ENCODE data around the gene FEM1A.
A peak's percentile ranks its signal among the peaks of the same experiment; 100 is the strongest.
"Not testable (repeated sequence)": the region's sequence is repeated elsewhere in the genome, so short reads cannot be mapped to it uniquely, and the experiment has no call there.

Gene FEM1A

DNA sequence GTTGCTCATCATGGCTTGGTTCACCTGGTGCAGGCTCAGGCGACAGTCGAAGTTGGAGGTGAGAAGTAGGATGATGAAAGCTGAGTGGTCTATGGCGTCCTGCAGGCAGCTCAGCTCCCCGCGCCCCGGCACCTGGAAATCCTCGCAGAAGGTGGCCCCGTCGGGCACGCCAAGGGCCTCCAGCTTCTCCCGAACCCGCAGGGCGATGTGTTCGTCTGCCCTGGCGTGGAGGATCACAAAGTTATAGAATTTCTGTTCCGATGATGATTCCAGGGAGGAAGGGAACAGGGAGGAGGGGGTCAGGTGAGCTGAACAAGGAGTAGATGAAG, 25.4 kb downstream of the FEM1A start:
- H3K4me1 ChIP-seq (ENCODE audit: control insufficient read depth, low read depth, low read length) = no peaks in the 10 kb centered on the region
- no peaks in the 10 kb centered on the region for H3K9me3 ChIP-seq (ENCODE audit: control insufficient read depth, low read depth, low read length)
- no peak overlapping the region for H3K9ac ChIP-seq (ENCODE audit: low read length)
- H3K4me3 ChIP-seq (ENCODE audit: low read length) = no peak overlapping the region
- peaks cover 10% of the 10 kb centered on the region for H3K27me3 ChIP-seq (ENCODE audit: control insufficient read depth, insufficient read depth, low read length)
- H3K36me3 ChIP-seq (ENCODE audit: control insufficient read depth, low read depth, low read length) = no peaks in the 10 kb centered on the region
- H3K27ac ChIP-seq (ENCODE audit: low read length) = no peak overlapping the region

DNA sequence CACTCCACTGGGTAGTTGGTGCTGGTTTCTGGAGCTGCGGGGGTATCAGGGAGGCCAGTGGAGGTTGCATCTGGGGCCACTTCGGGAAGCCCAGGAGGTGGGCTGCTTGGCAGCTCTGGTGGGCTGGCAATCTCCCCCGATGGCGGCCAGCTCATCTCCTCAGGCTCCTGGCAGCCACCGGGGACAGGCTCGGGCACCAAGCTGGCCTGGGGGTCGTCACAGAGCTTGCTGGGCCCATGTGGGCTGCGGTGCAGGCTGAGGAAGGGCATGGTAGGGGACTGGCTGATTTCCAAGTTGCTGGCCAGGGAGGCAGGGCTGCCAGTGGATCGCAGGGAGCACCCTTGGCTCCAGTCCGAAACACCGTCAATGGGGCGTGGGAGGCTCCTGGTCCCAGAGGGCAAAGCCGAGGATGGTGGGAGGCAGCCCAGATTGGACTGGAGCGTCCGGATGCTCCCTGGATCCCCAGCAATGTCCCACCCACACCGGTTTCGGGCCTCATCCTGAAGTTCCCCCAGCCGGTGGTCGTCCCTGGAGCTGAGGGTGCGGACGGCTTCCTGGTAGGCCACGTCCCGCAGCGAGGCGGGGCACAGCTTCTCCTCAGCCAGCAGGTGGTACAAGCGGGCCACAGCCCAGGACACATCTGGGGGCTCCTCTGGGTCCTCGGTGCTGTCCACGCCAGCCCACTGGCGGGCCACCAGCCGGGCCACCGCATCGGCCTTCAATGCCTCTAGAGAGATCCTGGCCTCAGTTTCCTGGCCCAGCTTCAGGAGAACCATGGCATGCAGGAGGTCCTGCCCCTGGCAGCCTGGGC, 26.1 kb downstream of the FEM1A start:
- H3K4me1 ChIP-seq (ENCODE audit: control insufficient read depth, low read depth, low read length) = no peaks in the 10 kb centered on the region
- H3K9ac ChIP-seq (ENCODE audit: low read length) = no peak overlapping the region
- no peaks in the 10 kb centered on the region for H3K9me3 ChIP-seq (ENCODE audit: control insufficient read depth, low read depth, low read length)
- H3K27me3 ChIP-seq (ENCODE audit: control insufficient read depth, insufficient read depth, low read length) = peaks cover 10% of the 10 kb centered on the region
- H3K27ac ChIP-seq (ENCODE audit: low read length) = no peak overlapping the region
- no peaks in the 10 kb centered on the region for H3K36me3 ChIP-seq (ENCODE audit: control insufficient read depth, low read depth, low read length)
- H3K4me3 ChIP-seq (ENCODE audit: low read length) = no peak overlapping the region

DNA sequence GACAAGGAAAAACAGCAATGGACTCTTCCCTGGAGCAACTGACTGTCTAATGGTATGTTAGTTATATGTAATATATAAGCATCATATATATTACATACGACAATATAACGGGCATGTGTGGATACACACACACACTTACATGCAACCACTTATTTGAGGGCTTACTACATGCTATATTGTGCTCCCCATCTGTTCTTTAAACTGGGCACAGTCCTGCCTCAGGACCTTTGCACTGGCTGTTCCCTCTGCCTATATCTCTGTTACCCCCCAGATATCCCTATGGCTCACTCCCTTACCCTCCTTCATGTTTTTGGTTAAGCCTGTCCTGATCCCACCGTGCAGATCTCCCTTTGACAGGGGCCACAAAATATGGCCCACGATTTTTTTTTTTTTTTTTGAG, 29.7 kb downstream of the FEM1A start:
- Histone ChIP-seq H3K27ac (ENCODE audit: low read length) (no peak overlapping the region), H3K9ac (ENCODE audit: low read length) (no peak overlapping the region), H3K9me3 (ENCODE audit: control insufficient read depth, low read depth, low read length) (no peaks in the 10 kb centered on the region), H3K36me3 (ENCODE audit: control insufficient read depth, low read depth, low read length) (no peaks in the 10 kb centered on the region), H3K27me3 (ENCODE audit: control insufficient read depth, insufficient read depth, low read length) (peaks cover 7% of the 10 kb centered on the region), H3K4me3 (ENCODE audit: low read length) (no peak overlapping the region), H3K4me1 (ENCODE audit: control insufficient read depth, low read depth, low read length) (no peaks in the 10 kb centered on the region)

DNA sequence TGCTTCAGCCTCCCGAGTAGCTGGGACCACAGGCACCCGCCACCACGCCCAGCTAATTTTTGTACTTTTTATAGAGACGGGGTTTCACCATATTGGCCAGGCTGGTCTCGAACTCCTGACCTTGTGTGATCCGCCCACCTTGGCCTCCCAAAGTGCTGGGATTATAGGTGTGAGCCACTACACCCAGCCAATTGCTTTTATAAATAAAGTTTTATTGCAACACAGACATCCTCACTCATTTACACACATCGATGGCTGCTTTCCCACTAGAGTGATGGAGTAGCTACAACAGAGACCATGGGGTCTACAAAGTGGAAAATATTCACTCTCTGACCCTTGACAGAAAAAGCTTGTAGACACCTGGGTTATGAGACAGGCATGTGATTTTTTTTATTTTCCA, 30.8 kb downstream of the FEM1A start:
- H3K9me3 ChIP-seq (ENCODE audit: control insufficient read depth, low read depth, low read length) = not testable (repeated sequence)

DNA sequence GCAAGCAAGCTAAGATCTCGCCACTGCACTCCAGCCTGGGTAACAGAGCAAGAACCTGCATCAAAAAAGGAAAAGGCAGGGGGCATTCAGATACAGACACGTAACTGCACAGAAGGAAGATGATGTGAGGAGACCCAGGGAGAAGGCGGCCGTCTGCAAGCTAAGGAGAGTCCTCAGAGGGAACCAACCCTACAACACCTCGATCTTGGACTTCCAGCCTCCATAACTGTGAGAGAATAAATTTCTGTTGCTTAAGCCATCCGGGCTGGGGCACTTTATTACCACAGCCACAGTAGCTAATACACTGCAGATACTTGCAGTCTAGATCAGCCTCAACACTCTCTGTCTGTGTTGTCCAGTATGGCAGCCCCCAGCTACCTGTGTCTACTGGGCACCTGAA, 32.0 kb downstream of the FEM1A start:
- Histone ChIP-seq H3K9me3 (ENCODE audit: control insufficient read depth, low read depth, low read length) (no peaks in the 10 kb centered on the region), H3K4me1 (ENCODE audit: control insufficient read depth, low read depth, low read length) (no peaks in the 10 kb centered on the region), H3K4me3 (ENCODE audit: low read length) (no peak overlapping the region), H3K27me3 (ENCODE audit: control insufficient read depth, insufficient read depth, low read length) (no peaks in the 10 kb centered on the region), H3K9ac (ENCODE audit: low read length) (no peak overlapping the region), H3K36me3 (ENCODE audit: control insufficient read depth, low read depth, low read length) (no peaks in the 10 kb centered on the region), H3K27ac (ENCODE audit: low read length) (no peak overlapping the region)

More for the DNA sequence above, 30.8 kb downstream of the FEM1A start:
- not testable (repeated sequence) for H3K4me3 ChIP-seq (ENCODE audit: low read length); H3K9ac ChIP-seq (ENCODE audit: low read length); H3K4me1 ChIP-seq (ENCODE audit: control insufficient read depth, low read depth, low read length); H3K27me3 ChIP-seq (ENCODE audit: control insufficient read depth, insufficient read depth, low read length); H3K36me3 ChIP-seq (ENCODE audit: control insufficient read depth, low read depth, low read length); H3K27ac ChIP-seq (ENCODE audit: low read length)

DNA sequence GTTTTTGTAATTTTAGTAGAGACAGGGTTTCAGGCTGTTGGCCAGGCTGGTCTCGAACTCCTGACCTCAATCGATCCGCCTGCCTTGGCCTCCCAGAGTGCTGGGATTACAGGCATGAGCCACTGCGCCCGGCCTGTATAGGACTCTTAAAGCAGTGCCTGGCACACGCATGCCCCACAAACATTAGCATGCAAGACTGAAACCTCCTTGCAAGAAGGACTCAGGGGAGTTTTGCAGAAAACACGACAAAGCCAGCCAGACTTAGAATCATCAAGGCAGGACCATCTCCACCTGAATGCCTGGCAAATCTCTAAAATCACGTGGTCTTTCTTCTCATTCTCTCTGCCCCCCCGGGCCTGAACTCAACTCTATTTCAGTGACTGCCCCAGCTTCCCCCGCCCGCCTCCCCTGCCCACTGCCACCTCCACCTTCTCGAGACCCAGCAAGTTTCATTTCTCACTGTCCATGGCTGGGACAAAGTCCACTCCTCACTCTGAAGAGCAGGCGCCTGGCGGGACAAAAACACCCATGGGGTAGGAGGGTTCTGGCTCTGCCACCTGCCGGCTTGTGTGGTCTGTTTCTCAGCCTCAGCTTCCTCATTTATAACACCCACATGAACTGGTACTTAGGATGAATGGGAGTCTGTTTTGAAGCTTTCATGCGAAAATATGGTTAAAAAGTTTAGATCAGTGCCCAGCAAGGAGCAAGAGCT, 37.6 kb downstream of the FEM1A start:
- H3K9ac ChIP-seq (ENCODE audit: low read length) = no peak overlapping the region
- H3K36me3 ChIP-seq (ENCODE audit: control insufficient read depth, low read depth, low read length) = no peaks in the 10 kb centered on the region
- no peak overlapping the region for H3K4me3 ChIP-seq (ENCODE audit: low read length)
- no peak overlapping the region for H3K27ac ChIP-seq (ENCODE audit: low read length)
- no peaks in the 10 kb centered on the region for H3K9me3 ChIP-seq (ENCODE audit: control insufficient read depth, low read depth, low read length)
- no peaks in the 10 kb centered on the region for H3K4me1 ChIP-seq (ENCODE audit: control insufficient read depth, low read depth, low read length)
- H3K27me3 ChIP-seq (ENCODE audit: control insufficient read depth, insufficient read depth, low read length) = peaks cover 21% of the 10 kb centered on the region

DNA sequence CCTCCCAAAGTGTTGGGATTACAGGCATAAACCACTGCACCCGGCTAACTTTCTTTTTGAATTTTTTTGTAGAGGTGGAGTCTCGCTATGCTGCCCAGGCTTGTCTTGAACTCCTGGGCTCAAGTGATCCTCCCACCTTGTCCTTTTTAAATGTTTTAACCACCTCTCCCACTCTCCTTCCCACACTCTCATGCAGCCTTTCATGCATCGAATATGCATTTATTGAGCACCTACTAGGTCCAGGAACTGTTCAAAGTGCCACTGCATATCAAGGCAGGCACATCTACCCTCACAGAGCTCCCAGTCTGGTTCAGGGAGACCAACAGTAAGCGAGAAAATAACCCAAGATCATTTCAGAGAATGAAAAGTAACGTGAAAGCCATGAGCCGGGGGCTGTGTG, 38.8 kb downstream of the FEM1A start:
- H3K36me3 ChIP-seq (ENCODE audit: control insufficient read depth, low read depth, low read length) = no peaks in the 10 kb centered on the region
- no peak overlapping the region for H3K27ac ChIP-seq (ENCODE audit: low read length)
- no peak overlapping the region for H3K4me3 ChIP-seq (ENCODE audit: low read length)
- peaks cover 21% of the 10 kb centered on the region for H3K27me3 ChIP-seq (ENCODE audit: control insufficient read depth, insufficient read depth, low read length)
- H3K4me1 ChIP-seq (ENCODE audit: control insufficient read depth, low read depth, low read length) = no peaks in the 10 kb centered on the region
- no peaks in the 10 kb centered on the region for H3K9me3 ChIP-seq (ENCODE audit: control insufficient read depth, low read depth, low read length)
- no peak overlapping the region for H3K9ac ChIP-seq (ENCODE audit: low read length)

DNA sequence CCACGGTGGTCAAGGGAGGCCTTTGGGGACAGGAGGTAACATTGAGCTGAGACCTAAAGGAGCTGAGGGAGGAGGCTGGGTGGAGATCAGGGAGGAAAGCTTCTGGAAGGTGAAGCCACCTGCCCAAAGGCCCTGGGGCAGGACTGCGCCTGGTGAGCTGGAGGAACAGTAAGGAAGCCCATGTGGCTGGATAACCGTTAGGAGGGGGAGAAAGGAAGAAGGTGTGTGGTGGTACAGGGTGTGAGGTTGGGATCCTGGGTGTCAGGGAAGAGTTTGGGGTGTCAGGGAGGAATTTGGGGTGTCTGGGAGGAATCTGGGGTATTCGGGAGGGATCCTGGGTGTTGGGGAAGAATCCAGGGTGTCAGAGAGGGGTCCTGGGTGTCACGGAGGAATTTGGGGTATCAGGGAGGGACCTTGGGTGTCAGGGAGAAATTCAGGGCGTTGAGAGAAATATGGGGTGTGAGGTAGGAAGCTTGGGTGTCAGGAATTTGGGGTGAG, 39.3 kb downstream of the FEM1A start:
- H3K4me3 ChIP-seq (ENCODE audit: low read length) = peak overlapping the region; percentile 62
- no peaks in the 10 kb centered on the region for H3K36me3 ChIP-seq (ENCODE audit: control insufficient read depth, low read depth, low read length)
- no peaks in the 10 kb centered on the region for H3K9me3 ChIP-seq (ENCODE audit: control insufficient read depth, low read depth, low read length)
- H3K27ac ChIP-seq (ENCODE audit: low read length) = no peak overlapping the region
- no peak overlapping the region for H3K9ac ChIP-seq (ENCODE audit: low read length)
- H3K4me1 ChIP-seq (ENCODE audit: control insufficient read depth, low read depth, low read length) = no peaks in the 10 kb centered on the region
- H3K27me3 ChIP-seq (ENCODE audit: control insufficient read depth, insufficient read depth, low read length) = peaks cover 21% of the 10 kb centered on the region

DNA sequence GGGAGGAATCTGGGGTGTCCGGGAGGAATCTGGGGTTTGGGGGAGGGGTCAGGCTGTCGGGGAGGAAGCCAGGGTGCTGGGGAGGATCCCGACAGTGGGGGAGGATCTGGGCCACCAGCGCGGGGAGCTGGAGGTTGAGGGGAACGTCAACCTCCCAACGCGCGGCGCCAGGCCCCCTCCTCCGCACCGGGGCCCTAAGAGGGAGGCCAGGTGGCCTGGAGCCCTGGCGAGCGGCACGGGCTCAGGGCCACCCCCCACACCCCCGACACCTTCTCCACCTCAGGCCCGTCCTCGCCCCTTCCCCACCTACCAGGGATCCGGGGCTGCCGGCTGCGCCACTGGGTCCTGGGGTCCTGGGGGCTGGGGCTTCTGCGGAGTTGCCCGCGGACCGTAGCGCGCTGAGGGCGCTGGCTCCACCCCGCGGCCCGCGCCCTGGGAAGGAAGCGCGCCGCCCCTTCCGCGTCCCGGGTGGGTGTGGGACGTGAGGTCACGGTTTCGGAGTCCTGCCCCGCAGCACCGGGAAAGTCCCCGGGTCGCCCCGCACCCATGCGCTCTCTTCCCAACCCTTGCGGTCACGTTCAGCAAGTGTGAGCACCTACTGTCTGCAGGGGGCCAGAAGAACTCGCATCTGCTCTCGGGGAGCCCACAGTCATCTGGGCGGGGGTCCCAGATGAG, 39.9 kb downstream of the FEM1A start, which contains the start of gene TICAM1:
Gene TICAM1, minus strand, starts transcription at position 409 of the 675 bp plus-strand sequence. CDS start 13,335 bp downstream, outside the sequence.
- Histone ChIP-seq H3K27me3 (ENCODE audit: control insufficient read depth, insufficient read depth, low read length) (peaks cover 21% of the 10 kb centered on the region), H3K36me3 (ENCODE audit: control insufficient read depth, low read depth, low read length) (no peaks in the 10 kb centered on the region), H3K9ac (ENCODE audit: low read length) (no peak within 1 kb of the TSS), H3K9me3 (ENCODE audit: control insufficient read depth, low read depth, low read length) (no peaks in the 10 kb centered on the region), H3K27ac (ENCODE audit: low read length) (no peak within 1 kb of the TSS), H3K4me3 (ENCODE audit: low read length) (peak within 1 kb of the TSS; percentile 62), H3K4me1 (ENCODE audit: control insufficient read depth, low read depth, low read length) (no peaks in the 10 kb centered on the region)

DNA sequence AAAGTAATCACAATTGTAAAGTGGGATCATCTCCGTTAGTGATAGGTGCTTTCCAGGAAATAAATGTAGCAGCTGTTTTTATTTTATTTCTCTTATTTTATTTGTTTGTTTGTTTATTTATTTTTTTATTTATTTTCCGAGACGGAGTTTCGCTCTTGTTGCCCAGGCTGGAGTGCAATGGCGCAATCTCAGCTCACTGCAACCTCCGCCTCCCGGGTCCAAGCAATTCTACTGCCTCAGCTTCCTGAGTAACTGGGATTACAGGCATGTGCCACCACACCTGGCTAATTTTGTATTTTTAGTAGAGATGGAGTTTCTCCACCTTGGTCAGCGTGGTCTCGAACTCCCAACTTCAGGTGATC, 40.4 kb downstream of the FEM1A start:
- H3K27ac ChIP-seq (ENCODE audit: low read length); H3K36me3 ChIP-seq (ENCODE audit: control insufficient read depth, low read depth, low read length); H3K9me3 ChIP-seq (ENCODE audit: control insufficient read depth, low read depth, low read length); H3K9ac ChIP-seq (ENCODE audit: low read length); H3K4me1 ChIP-seq (ENCODE audit: control insufficient read depth, low read depth, low read length): not testable (repeated sequence)
- peaks cover 21% of the 10 kb centered on the region for H3K27me3 ChIP-seq (ENCODE audit: control insufficient read depth, insufficient read depth, low read length)
- H3K4me3 ChIP-seq (ENCODE audit: low read length) = peak overlapping the region; percentile 62

DNA sequence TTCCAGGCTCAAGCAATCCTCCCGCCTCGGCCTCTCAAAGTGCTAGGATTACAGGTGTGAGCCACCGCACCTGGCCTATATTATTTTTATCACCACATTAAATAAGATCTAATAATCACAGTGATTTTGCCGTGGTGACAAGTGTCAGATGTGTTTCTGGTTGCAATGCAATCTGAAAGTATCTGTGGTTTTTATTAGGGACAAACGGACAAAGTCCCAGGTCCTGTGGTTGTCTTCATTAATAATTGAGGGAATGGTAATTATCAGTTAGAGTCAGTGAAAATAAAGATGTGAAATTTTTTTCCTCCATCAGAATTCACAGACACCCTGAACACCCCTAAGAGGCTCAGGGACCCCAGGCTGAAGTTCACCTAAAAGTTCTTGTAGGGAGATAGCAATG, 41.2 kb downstream of the FEM1A start:
- Histone ChIP-seq H3K9ac (ENCODE audit: low read length) (no peak overlapping the region), H3K4me1 (ENCODE audit: control insufficient read depth, low read depth, low read length) (no peaks in the 10 kb centered on the region), H3K36me3 (ENCODE audit: control insufficient read depth, low read depth, low read length) (no peaks in the 10 kb centered on the region), H3K9me3 (ENCODE audit: control insufficient read depth, low read depth, low read length) (no peaks in the 10 kb centered on the region), H3K27ac (ENCODE audit: low read length) (no peak overlapping the region), H3K4me3 (ENCODE audit: low read length) (no peak overlapping the region), H3K27me3 (ENCODE audit: control insufficient read depth, insufficient read depth, low read length) (peaks cover 21% of the 10 kb centered on the region)
